ENCODE measurements around the gene TRIM17.

Gene TRIM17

DNA sequence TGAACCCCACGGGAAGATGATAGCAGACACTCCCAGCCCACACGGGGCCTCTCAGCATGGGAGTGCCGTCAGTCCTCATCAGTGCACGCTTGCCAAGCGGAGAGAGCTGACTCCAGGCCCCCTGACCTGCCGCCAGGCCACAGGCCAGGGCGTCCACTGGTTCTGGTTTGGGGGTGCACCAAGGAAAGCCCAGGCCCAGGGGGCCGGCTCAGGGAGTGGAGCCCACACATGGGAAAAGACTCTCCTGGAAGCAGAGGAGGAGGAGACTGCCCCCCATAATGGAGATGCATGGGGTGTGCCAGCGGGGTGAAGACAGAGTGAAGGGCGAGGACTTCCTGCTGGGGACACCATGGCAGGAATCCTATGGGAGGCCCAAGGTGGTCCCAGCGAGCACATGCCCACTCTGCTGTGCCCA is 16.4 kb downstream of the TRIM17 start:
- no peak for DNase-seq

DNA sequence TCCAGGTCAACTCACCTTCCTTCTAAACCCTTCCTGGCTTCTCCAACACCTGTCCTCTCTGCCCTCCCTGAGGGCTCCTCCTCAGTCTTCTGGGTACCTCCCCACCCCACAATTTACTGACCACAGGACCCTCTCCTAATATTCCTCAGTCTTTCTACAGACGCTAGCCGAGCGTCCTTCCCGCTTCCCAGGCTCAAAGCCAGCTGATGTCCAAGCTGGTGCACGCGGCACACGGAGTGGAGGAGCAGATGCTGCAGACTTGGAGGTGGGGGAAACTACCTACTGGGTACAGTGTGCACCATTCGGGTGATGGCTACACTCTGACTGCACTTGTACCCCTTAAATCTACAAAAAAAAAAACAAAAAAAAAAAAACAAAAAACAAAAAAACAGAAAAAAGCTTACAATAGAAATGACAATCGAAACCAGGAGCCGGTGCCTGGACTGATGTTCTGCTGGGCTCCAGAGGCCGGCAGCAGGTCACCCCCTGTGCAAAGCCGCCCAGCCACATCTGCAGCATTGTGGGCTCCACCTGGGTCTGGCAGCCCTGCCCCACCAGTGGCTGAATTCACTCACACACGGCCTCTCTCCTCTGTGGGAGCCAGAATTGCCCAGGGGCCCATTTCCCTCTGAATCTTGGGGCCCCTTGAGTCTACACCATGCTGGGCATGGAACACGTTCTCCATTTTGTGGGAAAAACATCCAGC is 17.0 kb downstream of the TRIM17 start:
- DNase-seq, result no peak

- no peak for DNase-seq
Measured at GRCh38 chr1:228398741-228399461, 17.8 kb downstream of the TRIM17 start.

GRCh38 chr1:228397966-228398365 is 18.7 kb downstream of the TRIM17 start:
- no peak for DNase-seq

- no peak for DNase-seq
Measured at GRCh38 chr1:228396770-228397662, 19.6 kb downstream of the TRIM17 start.

- no peak for DNase-seq
Measured at GRCh38 chr1:228394571-228395394, 21.9 kb downstream of the TRIM17 start.

- DNase-seq, result no peak
Measured at GRCh38 chr1:228393811-228394570, 22.7 kb downstream of the TRIM17 start.

DNA sequence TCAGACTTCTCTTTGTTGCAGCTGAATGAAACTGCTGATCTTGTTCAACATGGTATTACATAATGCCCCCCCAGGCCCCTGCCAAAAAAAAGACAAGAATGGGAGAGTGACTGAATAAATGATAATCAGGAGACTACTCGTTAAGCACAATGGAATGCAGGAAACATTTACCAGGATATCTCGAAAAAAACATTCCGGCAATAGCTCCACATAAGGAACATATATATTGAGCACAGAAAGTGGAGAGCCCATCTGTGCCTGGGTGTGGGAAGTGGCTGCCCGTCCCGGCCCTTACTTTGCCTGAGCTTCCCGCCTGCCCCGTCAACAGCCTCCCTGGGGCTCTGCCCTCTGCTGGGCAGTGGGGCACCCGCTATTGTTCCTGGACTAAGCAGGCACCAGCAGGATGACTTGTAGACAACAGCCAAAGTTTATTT is 23.4 kb downstream of the TRIM17 start:
- DNase-seq, result no peak

DNA sequence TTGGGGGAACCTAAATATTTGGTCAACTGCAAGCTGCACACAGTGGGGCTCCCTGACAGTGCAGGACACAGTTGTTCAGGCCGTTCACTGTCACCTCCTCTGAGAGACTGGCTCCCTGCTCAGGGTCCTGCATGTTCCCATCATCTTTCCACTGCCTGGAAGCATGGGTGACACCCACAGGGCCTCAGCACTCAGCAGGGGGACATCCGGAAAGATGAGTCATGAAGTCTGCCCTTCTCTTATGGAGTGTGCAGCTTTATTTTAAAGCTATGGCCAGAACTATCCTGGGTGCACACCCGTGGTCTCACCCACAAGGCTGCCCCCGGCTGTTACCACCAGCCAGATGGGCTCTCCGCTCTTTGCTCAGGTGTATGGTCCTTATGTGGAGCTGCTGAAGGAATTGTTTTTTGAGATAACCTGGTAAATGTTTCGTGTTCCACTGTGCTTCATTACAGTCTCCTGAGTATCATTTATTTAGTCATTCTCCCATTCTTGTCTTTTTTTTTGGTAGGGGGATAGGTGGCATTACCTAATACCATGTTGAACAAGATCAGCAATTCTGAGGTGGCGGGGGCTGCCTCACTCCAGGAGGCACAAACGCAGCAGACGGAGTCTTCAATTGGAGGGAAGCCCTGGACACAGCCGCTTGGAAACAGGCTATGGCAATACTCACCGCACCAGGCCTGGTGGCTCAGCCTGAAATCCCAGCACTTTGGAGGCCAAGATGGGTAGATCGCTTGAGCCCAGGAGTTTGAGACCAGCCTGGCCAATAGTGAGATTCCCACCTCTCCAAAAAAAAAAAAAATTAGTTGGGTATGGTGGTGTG is 24.3 kb downstream of the TRIM17 start:
- no peak for DNase-seq

DNA sequence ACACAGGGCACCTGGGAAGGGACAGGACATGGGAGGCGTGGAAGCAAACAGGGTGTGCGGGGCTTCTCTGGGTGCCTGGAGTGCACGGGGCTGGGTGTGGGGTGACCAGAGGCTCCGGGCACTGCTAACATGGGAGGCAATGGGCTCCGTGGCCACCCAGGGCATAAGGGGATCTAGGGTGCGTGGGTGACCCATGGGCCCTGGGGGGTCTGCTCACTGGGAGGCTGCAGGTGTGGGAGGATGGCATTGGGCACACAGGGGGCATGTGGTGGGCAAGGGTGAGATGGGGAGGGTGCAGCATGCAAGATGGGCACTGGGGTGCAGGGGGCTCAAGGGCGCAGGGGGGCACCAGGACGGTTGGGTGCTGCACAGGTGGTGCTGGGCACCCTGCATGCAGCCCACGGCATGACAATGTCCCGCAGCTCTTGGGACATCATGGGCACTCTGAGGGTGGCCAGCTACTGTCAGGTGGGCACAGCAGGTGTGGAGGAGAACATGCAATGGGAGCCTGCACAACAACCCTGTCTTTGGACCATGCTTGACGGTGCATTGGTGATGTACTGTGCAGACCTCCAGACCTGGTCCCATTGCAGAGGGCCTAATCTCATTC is 25.1 kb downstream of the TRIM17 start:
- no peak for DNase-seq

DNA sequence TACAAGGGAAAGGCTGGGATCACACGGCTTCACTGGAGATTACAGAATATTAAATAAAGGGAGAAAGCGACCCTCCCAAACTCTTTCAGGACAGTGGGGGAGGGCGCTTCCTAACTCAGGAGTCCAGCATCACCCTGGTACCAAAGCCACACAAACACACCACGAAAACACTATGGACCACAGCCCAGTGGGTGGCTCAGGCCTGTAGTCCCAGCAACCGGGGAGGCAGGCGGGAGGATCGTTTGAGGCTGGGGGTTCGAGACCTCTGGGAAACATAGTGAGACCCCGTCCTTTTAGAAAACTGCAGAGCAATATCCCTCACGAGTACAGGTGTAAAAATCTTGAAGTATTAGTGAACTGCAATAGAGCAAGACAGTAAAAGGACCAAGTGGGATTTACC is 26.0 kb downstream of the TRIM17 start:
- no peak for DNase-seq

DNA sequence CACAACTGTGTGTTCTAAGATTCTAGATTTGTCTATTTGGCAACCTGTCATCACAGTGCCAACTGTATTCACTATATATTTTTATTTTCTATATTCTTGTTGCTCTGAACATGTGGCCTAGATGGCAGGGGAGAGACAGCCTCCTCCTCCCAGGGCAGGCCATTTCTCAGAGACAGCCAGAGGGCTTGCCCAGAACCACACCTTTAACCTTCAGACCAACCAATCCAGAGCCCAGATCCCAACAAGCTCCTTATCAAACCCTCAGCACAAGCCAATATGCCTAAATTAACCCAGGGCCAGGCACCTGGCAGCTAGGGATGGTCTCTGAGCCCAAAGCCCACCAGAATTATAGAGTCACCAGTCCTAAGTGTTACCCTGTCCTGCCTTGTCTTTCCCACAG is 29.3 kb downstream of the TRIM17 start:
- DNase-seq, result no peak

- DNase-seq, result no peak
Measured at GRCh38 chr1:228385232-228385631, 31.4 kb downstream of the TRIM17 start.

GRCh38 chr1:228383773-228384172 is 32.9 kb downstream of the TRIM17 start:
- no peak for DNase-seq

DNA sequence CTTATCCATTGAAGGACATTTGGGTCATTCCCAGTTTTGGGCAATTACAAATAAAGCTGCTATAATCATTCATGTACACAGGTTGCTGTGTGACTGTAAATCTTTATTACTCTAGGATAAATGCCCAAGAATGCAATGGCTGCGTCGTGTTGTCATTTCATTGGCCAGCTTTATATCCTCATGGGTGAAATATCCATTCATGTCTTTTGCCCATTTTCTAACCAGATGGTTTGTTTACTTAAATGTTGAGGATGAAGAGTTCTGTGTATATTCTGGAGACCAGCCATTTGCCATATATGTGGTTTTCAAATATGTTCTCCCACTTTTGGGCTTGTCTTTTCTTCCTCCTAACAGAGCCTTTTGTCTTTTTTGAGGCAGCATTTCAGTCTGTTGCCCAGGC is 35.3 kb downstream of the TRIM17 start:
- no peak for DNase-seq

- DNase-seq, result no peak
Measured at GRCh38 chr1:228379666-228380065, 37.0 kb downstream of the TRIM17 start.

DNA sequence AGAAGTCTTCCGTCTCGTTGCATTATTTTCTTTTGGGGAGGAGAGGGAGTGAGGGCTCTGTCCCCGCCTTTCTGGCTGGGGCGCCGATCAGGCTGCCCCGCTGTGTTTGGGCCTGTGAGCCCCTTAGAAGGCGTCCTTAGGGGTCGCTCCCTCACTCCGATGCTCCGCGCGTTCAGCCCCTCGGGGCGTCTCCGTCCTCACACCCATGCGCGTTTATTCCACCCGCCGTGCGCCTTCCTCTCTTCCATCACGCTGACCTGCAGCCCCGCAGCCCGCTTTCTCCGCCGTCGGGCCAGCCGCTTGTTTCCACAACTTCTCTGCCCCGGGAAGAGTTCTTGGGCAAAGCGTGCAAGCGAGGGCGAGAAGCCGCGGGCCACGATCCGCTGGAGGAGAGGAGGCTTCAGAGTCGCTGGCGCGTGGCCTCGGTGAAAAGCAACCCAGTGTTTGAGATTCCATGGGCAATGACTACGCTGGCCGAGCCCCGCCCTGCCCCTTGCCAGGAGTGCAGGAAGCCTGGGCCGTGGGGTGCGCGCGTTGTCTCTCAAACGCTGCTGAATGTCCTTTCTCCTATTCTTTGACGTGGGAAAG is 37.7 kb downstream of the TRIM17 start:
- DNase-seq, result peak; percentile 25

GRCh38 chr1:228378090-228378872 is 38.4 kb downstream of the TRIM17 start:
- peak; percentile 88 for DNase-seq

DNA sequence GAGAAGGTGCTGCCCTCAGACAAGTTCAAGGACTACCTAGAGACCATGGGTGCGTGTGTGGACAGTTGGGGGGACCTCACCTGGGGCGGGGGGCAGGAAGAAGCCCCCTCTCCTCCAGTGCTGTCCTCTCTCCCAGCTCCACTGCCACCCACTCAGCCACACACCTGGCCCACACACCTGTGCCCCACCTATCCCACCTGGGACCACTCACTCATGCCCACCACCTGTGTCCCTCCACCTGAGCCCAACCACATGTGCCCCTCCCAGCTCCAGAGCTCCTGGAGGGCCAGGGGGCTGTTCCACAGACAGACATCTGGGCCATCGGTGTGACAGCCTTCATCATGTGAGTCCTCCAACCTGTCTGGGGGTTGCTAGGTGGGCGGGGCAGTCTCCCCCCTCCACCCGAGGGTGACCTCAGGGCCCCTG is 39.0 kb downstream of the TRIM17 start:
- DNase-seq, result no peak
